RPMI7951 (cell line): Measurements from ENCODE around the gene BANP. TPM values are rescaled to one million over a fixed set of nuclear protein-coding genes. Genes with fewer than 3 reads are reported as not detected.
"Not testable (repeated sequence)": the region's sequence is repeated elsewhere in the genome, so short reads cannot be mapped to it uniquely, and the experiment has no call there.

ENCODE experiments used
- DNase-seq: peaks from one replicate; pipeline ENCODE4 v3.0.0-alpha.2; 2012; ENCODE audit warnings: low read depth
- total RNA-seq: library from RNA; depleted of rRNA; stranded (reverse); fragments of >200 nt; shearing (Covaris generic); gene quantifications from 2 replicates; pipeline ENCODE4 v1.2.3, GENCODE V29; 2014

BANP gene
- total RNA-seq, 1 experiment from 2014 or later, result 15.3 TPM

DNA sequence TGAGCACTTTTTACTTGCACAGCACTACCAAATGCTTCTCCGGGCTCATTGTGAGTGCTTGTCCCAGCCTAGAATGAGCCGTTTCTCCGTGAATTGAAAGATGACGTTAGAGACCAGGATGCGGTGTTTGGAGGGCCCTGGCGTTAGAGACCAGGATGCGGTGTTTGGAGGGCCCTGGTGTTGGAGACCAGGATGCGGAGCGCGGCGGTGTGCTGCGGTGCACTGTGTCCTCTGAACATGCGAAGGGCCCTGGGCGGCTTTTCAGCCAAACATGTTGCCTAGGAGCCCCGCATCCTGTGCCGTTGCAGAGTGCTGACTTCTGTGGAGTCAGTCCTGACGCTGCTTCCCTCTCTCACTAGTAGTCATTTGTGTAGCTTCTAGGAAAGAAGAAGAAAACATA is 42.7 kb downstream of the BANP start:
- no peak for DNase-seq

GRCh38 chr16:87995644-87996043 is 44.4 kb downstream of the BANP start:
- DNase-seq, result no peak

DNA sequence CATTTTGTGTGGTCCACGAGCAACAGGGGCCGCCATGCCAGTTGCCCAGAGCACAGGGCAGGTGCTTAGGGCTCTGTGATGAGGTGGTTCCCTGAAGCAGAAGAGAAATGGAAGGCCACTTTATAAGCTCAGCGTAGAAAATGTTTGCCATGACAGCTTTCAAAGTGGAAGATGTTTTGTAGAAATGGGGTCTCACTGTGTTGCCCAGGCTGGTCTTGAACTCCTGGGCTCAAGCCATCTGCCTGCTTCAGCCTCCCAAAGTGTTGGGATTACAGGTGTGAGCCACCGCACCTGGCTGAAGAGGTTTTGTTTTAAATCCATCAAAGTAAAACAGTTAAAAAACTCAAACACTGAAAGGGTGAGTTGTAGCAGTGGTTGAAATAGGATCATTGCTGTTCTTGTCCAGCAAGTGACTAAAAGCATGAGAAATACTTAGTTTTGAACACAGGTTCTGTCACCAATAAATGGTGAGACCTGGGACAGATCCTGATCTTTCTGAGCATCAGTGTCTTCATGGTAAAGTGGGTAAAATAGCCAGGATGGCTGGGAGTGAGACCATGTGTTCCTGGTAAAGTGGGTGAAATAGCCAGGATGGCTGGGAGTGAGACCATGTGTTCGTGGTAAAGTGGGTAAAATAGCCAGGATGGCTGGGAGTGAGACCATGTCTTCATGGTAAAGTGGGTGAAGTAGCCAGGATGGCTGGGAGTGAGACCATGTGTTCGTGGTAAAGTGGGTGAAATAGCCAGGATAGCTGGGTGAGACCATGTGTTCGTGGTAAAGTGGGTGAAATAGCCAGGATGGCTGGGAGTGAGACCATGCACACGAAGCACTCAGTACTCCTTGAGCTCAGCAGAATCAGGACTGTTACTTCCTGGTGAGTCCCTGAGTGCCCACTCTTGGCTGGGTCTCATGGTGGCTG is 46.0 kb downstream of the BANP start:
- no peak for DNase-seq

- not testable (repeated sequence) for DNase-seq
These were observed 47.1 kb downstream of the BANP start for GRCh38 chr16:87998184-87998793.

DNA sequence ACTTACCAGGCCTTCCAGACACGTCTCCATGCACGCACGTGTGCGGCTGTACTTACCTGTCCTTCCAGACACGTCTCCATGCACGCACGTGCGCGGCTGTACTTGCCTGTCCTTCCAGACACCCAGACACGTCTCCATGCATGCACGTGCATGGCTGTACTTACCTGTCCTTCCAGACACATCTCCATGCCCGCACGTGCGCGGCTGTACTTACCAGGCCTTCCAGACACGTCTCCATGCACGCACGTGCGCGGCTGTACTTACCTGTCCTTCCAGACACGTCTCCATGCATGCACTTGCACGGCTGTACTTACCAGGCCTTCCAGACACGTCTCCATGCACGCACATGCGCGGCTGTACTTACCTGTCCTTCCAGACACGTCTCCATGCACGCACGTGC is 47.8 kb downstream of the BANP start:
- not testable (repeated sequence) for DNase-seq

DNA sequence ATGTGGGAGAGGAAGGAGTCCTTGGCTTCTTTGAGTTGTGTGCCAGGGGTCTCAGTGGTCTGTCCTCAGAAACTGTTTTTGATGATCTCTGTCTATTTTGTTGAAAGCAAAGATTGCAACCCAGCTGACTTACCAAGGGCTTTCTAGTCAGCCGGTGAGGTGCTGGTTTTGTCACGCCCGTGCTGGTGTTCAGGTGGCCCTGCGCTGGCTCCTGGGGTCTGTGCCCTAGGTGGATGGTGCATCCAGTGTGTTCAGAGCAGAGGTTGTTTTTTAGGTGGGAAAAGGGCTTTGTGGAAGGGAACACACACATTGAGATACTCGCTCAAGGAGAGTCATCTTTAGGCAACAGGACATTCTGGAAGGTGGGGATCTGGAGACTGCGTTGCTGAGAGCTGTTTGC is 51.0 kb downstream of the BANP start:
- no peak for DNase-seq

GRCh38 chr16:88002749-88003148 is 51.5 kb downstream of the BANP start:
- DNase-seq, result no peak

GRCh38 chr16:88003316-88003715 is 52.1 kb downstream of the BANP start:
- DNase-seq, result no peak

DNA sequence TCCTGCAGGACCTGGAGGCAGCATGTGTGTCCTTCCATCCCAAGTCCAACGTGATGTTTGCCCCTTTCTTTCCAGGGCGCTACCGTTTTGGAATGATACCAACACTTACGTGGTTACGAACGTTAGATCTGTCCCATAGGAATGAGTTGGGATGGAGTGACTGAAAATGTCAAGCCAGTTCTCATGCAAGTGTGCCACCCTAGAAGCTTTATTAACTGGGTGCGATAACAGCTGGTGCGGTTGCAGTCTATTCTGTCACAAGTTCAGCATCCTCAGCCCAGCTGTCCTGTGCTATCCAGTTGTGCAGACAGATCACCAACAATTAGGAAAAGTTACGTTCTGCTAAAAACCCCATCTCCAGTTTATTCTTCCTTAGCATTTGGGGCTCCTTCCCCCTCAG is 52.5 kb downstream of the BANP start:
- no peak for DNase-seq

- DNase-seq, result no peak
These were observed 53.2 kb downstream of the BANP start for GRCh38 chr16:88004391-88004790.

DNA sequence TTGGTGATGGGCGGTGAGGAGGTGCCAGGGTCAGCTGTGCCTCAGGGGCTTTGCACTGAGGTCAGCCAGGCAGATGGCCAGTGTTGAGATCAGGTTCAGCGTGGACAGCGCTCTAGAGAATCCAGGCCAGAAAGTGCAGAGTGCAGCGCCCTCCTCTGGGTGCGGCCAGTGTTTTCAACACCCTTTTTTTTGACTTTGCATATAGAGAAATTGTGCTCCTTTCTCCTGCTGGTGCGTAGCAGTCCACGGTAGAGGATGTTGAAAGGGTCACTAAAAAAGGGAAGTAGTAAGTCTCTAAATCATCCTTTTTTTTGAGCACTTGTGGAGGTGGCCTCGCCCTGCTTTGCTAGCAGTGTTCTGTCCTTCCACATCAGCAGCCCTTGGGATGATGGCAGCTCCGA is 53.9 kb downstream of the BANP start:
- no peak for DNase-seq

DNA sequence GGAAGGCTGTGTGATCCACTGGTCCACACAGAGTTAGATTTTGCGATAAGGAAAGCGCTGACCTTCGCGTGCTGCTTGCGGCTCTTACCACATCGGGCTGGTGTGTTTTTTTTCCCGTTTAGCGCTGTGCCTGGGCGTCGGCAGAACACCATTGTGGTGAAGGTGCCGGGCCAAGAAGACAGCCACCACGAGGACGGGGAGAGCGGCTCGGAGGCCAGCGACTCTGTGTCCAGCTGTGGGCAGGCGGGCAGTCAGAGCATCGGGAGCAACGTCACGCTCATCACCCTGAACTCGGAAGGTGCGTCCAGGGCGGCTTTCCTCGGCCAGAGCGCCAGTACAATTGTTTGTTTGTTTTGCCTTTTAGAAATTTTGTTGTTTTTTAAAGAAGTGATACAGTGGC is 54.7 kb downstream of the BANP start:
- no peak for DNase-seq

GRCh38 chr16:88007321-88007731 is 56.1 kb downstream of the BANP start:
- no peak for DNase-seq

DNA sequence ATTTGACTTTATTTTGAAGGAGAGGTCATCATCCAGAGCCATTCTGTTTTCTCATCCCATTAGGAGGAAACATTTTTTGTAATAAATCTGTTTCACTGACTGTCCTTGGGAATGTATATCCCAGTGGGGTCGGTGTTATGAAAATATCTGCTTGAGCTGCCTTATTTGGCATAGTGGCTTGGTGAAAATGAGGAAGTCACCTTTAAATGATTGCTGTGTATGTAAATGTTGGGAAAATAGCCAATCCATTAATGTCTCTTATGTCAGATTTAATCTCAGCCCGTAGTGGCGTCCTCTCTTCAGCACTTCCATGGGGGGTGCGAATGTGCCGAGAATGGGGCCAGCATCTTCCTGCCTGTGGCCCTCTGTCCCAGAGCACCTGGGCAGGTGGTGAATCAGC is 57.6 kb downstream of the BANP start:
- DNase-seq, result no peak

- no peak for DNase-seq
These were observed 58.5 kb downstream of the BANP start for GRCh38 chr16:88009563-88010342.

DNA sequence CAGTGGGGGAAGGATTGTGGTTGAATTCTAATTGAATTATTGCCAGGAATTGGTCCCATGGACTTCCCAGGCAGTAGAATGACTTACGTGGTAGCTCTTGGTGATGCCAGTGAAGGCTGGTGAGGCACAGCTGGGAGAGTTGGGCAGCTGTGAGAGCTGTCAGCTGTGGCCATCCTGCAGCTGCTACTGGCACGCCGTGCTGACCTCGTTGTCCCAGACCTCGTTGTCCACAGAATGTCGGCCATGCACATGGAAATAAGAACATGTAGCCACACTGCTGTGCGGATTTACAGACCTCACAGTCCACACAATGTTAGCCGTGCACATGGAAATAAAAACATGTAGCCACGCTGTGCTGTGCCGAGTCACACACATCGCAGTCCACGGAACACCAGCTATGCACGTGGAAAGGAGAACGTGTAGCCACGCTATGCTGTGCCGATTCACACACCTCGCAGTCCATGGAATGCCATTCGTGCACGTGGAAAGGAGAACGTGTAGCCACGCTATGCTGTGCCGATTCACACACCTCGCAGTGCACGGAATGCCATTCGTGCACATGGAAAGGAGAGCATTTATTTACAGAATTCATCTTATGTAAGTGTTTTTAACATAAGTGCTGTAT is 59.2 kb downstream of the BANP start:
- no peak for DNase-seq

DNA sequence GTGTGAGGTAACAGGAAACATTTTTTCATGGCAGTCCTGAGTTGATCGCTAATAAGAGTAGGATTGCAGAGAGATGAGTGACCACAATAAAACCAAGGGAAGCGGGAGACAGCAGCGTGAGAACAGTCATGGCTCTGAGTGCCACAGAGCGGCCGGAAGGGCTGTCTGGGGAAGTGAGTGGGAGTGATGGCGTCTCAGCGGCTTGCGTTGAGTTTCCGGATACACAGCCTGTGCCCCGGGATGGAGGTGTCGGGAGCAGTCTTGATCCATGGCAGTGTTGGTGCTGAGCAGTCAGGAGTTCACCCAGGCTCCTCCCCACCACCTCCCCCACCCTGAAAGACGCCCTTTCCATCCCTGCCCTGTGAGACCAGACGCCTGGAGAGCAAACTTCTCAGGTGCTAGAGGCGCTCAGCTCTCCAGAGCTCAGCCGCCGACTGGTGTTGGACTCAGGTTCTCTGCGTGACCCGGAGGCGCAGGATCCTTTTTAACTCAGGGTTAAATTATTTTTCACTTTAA is 59.8 kb downstream of the BANP start:
- DNase-seq, result no peak

DNA sequence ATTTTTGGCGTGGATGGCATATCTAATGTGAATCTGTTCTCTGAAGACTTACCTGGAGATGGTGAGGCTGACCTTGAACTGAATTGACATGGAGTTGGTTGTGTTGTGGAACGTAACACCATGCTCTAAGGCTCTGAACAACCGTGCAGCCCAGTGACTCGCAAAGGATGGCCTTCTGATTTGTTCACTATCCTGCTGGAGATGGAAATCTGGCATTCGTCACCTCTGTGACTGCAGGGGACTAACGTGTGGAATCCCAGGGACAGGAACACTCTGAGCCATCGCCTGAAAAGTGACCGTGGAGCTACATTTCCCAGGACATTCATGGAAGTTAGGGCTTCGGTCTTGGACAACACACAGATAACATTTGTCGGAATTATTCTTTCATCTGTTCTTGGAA is 61.1 kb downstream of the BANP start:
- DNase-seq, result no peak

GRCh38 chr16:88013091-88013609 is 61.9 kb downstream of the BANP start:
- no peak for DNase-seq

DNA sequence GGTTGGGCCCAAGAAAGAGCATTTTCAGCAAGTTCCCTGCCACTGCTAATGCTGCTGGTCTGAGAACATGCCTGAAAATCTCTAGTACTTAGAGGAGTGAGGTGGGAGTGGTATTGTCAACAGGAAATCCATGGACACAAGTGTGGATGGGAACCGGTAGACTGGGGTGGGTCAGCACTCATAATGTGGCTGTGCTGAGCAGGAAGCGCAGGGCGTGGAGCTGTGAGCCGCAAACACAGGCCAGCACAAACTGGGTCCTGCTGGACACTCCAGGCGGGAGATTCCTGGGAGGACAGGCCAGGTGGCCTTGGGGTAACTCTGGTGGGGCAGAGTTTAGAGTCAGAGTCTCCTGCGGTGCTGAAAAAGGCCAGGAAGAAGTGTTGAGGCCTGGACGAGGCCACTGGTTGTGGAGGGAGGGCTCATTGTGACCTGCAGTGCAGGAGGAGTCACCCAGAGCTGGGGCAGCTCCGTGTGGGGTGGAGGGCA is 62.6 kb downstream of the BANP start:
- DNase-seq, result no peak

GRCh38 chr16:88014252-88014781 is 63.1 kb downstream of the BANP start:
- no peak for DNase-seq
